ENCODE data around the gene KLK13.

DNA sequence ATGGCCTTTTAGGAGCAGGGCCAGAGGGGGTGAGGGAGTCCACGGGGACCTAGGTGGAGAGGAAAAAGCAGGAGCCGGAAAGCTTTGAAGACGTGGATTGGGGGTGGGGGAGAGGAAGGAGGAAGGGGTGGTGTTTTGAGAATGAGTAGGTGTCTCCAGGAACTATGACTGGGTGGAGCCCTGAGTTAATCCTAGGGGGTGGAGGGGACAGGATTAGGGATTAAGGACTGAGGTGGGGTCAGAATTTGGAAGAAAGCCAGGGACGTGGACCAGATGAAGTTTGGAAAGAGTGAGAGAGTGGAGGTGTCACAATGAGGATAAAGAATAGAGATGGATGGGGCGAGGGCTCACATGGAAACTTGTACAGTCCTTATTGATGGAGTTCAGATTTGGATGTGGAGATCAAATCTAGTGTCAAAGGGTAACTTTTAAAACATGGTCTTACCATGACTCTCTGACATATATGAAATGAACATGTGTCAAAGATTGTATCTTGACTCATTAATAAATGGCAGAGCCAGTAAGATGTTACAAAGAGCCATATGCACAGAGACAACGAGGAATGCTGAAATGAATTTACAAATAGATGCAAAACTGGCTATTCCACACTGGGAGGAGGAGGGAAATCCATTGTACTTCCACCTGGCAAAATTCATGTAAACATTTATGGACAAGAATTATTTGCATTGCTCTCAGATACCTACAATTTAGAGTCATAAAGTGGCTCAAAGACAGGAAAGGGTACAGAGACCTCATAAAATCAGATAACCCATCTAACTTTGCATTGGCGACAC, 1.7 kb upstream of the KLK13 start:
- TF ChIP-seq, protein P1, sequence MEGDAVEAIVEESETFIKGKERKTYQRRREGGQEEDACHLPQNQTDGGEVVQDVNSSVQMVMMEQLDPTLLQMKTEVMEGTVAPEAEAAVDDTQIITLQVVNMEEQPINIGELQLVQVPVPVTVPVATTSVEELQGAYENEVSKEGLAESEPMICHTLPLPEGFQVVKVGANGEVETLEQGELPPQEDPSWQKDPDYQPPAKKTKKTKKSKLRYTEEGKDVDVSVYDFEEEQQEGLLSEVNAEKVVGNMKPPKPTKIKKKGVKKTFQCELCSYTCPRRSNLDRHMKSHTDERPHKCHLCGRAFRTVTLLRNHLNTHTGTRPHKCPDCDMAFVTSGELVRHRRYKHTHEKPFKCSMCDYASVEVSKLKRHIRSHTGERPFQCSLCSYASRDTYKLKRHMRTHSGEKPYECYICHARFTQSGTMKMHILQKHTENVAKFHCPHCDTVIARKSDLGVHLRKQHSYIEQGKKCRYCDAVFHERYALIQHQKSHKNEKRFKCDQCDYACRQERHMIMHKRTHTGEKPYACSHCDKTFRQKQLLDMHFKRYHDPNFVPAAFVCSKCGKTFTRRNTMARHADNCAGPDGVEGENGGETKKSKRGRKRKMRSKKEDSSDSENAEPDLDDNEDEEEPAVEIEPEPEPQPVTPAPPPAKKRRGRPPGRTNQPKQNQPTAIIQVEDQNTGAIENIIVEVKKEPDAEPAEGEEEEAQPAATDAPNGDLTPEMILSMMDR (IDR thresholded peaks at IDR 0.05) = no peak
- TF ChIP-seq POLR2A (IDR thresholded peaks at IDR 0.05) (no peak), EP300 (IDR thresholded peaks at IDR 0.05) (no peak)

Measured in tibial nerve (tissue), 4 donors.